NCI-H2081 treated with DMSO at 0.1 percent for 48 hours (cell line): Measurements from ENCODE around the gene SLC4A7.

Experiments used
- DNase-seq: peaks from one replicate; lab custom pipeline; 2025; lab: John Stamatoyannopoulos, UW

SLC4A7 gene

DNA sequence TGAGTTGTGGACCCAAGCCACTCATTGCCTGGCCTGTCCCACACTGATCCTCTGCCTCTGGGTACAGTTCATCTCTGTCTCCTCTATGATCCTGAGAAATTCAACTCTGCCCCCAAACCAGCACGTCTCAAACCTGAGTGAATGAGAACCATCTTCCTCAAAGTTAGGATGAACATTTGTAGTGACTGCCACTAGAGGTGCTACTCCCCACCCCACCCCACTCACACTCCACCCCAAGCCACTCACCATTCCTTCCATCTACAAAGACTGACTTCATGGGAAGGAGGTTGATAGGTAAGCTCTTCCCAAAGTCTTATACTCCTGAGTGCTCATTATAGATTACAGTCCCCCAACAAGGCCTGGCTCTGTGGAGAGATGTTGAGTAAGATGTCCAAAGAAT, 158.8 kb downstream of the SLC4A7 start:
- no peak for DNase-seq

DNA sequence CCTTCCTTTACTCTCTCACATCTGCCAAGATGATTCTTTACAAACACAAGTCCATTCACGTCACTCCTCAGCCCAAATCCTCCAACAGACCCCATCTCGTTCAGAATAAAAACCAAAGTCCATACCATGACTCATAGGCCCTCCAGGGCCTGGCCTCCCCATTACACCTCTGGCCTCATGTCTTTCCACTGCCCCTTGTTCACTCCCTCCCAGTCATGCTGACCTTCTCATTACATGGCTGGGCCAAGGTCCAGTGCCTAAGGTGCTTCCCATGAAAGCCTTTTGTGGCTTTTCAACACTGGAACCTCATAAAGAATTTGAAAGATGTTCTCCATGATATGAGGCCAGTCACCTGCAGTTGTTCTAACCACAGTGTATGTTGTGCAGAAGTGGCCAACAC, 159.5 kb downstream of the SLC4A7 start:
- no peak for DNase-seq

GRCh38 chr3:27323087-27323570, 161.1 kb downstream of the SLC4A7 start:
- no peak for DNase-seq
